K562 (cell line): ENCODE measurements around the gene HSDL1. TPM values are rescaled to one million over a fixed set of nuclear protein-coding genes. Genes with fewer than 3 reads are reported as not detected.

Experiments
- ATAC-seq: fragments of 200-7000 bp; cut with Tn5 transposase; 3 replicates; pipeline ENCODE4 v1.9.1; 2020; ENCODE audit warnings: moderate library complexity
- Bru-seq: library from RNA; stranded (reverse); fragments of 400-500 nt; gene quantifications from one replicate; lab custom pipeline; 2021; lab: Mats Ljungman, UMichigan
- BruChase-seq, 2 experiments: library from RNA; stranded (reverse); fragments of 400-500 nt; gene quantifications; one replicate each; lab custom pipeline; 2021; lab: Mats Ljungman, UMichigan
- BruUV-seq: library from RNA; stranded (reverse); fragments of 400-500 nt; replicated peaks from 2 replicates; lab custom pipeline; 2021; lab: Mats Ljungman, UMichigan
- CTCF ChIA-PET: fragments of 300-600 bp; formaldehyde crosslinking; extraction: SDS; loops from one replicate; lab custom pipeline; 2021; ENCODE audit warnings: low intra/inter-chr PET ratio; lab: Yijun Ruan, JAX
- POLR2A ChIA-PET: fragments of 300-600, 350-650 bp; sonication (Branson Sonifier 250); formaldehyde crosslinking; extraction: SDS; loops from one replicate; lab custom pipeline; 2021; ENCODE audit warnings: antibody characterized with exemption, inconsistent platforms; lab: Yijun Ruan, JAX
- DNase-seq, 4 experiments: peaks; one replicate each; pipeline versions ENCODE4 v3.0.0 to v3.0.0-alpha.2; 2011 to 2018; ENCODE audit warnings: low spot score in 3 of 4, mixed read lengths in 3 of 4; ENCODE audit errors: extremely low read depth in 1 of 4
- FAIRE-seq: peaks from 2 replicates; lab custom pipeline; 2011; peaks lifted over from hg19 to GRCh38; lab: Jason Lieb, UNC
- H2AFZ ChIP-seq: 2 replicates; pipeline ENCODE4 v1.6.0; 2011; ENCODE audit warnings: low read depth, low read length, control low read depth, inconsistent platforms
- H3K27ac ChIP-seq: fragments of 200-600 bp; 3 replicates; pipeline ENCODE4 v1.8.0; 2011; ENCODE audit warnings: low read depth, mild to moderate bottlenecking, control low read depth, inconsistent platforms, low read length, moderate library complexity, mixed read lengths; ENCODE audit errors: extremely low read depth
- H3K27me3 ChIP-seq, 2 experiments: fragments of 300-600 bp in 1 of 2; 2 replicates in 1 of 2; 3 replicates in 1 of 2; pipeline versions ENCODE4 v1.6.0 to v1.8.0; 2011; ENCODE audit warnings: inconsistent platforms in 2 of 2, low read length in 2 of 2, mild to moderate bottlenecking in 1 of 2, mixed read lengths in 1 of 2, moderate library complexity in 1 of 2; ENCODE audit not compliant: control insufficient read depth in 2 of 2, insufficient read depth in 2 of 2
- H3K36me3 ChIP-seq: fragments of 300-600 bp; 3 replicates; pipeline ENCODE4 v1.8.0; 2011; ENCODE audit warnings: mild to moderate bottlenecking, low read length, inconsistent platforms; ENCODE audit not compliant: control insufficient read depth, insufficient read depth
- H3K4me1 ChIP-seq, 2 experiments: fragments of 200-600 bp in 1 of 2; replicated peaks in 1 of 2; 2 replicates in 1 of 2; 3 replicates in 1 of 2; pipeline versions ENCODE4 v1.5.1 to v1.8.0; 2011; ENCODE audit warnings: inconsistent platforms in 2 of 2, low read length in 2 of 2, mild to moderate bottlenecking in 1 of 2, mixed read lengths in 1 of 2, moderate library complexity in 1 of 2; ENCODE audit not compliant: control insufficient read depth in 2 of 2, insufficient read depth in 2 of 2
- H3K4me2 ChIP-seq: 2 replicates; pipeline ENCODE4 v1.6.1; 2011; ENCODE audit warnings: low read length, control low read depth, inconsistent platforms, mixed read lengths; ENCODE audit not compliant: insufficient read depth
- H3K4me3 ChIP-seq: fragments of 200-600 bp; sonication (generic), shearing (Covaris generic); 2 replicates; pipeline ENCODE4 v1.5.1; 2016; ENCODE audit warnings: control low read depth, inconsistent platforms
- H3K79me2 ChIP-seq: fragments of 200-600 bp; 3 replicates; pipeline ENCODE4 v1.8.0; 2011; ENCODE audit warnings: low read length, inconsistent platforms; ENCODE audit not compliant: control insufficient read depth, insufficient read depth
- H3K9ac ChIP-seq, 2 experiments: 2 replicates each; pipeline versions ENCODE4 v1.6.0 to v1.6.1; 2011; ENCODE audit warnings: low read depth in 2 of 2, low read length in 2 of 2, control low read depth in 1 of 2, inconsistent platforms in 1 of 2, mild to moderate bottlenecking in 1 of 2, mixed read lengths in 1 of 2; ENCODE audit not compliant: insufficient read depth in 1 of 2
- H3K9me1 ChIP-seq: one replicate; pipeline ENCODE4 v1.6.0; 2011; ENCODE audit warnings: inconsistent platforms, mild to moderate bottlenecking, low read length, moderate library complexity; ENCODE audit not compliant: control insufficient read depth, insufficient read depth
- H3K9me3 ChIP-seq: replicated peaks from 2 replicates; pipeline ENCODE4 v1.5.1; 2011; ENCODE audit warnings: low read depth, low read length, inconsistent platforms; ENCODE audit not compliant: control insufficient read depth, insufficient read depth
- H4K20me1 ChIP-seq: replicated peaks from 2 replicates; pipeline ENCODE4 v1.6.1; 2011; ENCODE audit warnings: low read length, inconsistent platforms, mixed read lengths; ENCODE audit not compliant: control insufficient read depth, insufficient read depth
- CREM ChIP-seq: IDR thresholded peaks from 2 replicates; pipeline ENCODE4 v1.6.1; 2014; ENCODE audit warnings: antibody characterized with exemption, low read depth
- CXXC5 ChIP-seq: fragments of 250-450 bp; sonication (Bioruptor Pico); IDR thresholded peaks from 2 replicates; pipeline ENCODE4 v1.8.0; 2022; ENCODE audit warnings: inconsistent platforms, mild to moderate bottlenecking, moderate library complexity
- HLTF ChIP-seq: fragments of 450-650 bp; IDR thresholded peaks from 2 replicates; pipeline ENCODE4 v1.6.1; 2016
- WGBS: fragments of 100-300 bp; shearing (Covaris generic); methylation state at CpG from one replicate; pipeline ENCODE4 v1.1.6; 2016; ENCODE audit warnings: low coverage, mixed read lengths; ENCODE audit not compliant: insufficient coverage; ENCODE audit errors: missing lambda C conversion rate; 5-methylcytosine and 5-hydroxymethylcytosine counted together
- in situ Hi-C: fragments of 300-500 bp; cut with MboI; formaldehyde crosslinking; loops from 4 replicates; pipeline ENCODE4 v1.15.0; 2018; ENCODE audit warnings: inconsistent platforms, mixed read lengths
- intact Hi-C: fragments of 100-400 bp; cut with micrococcal nuclease; formaldehyde crosslinking; loops from 2 replicates; pipeline ENCODE4 v1.14.2; 2022
- long read RNA-seq, 3 experiments: library from polyadenylated mRNA in 2 of 3; library from RNA in 1 of 3; unstranded in 2 of 3; stranded (forward) in 1 of 3; transcript quantifications; one replicate each; pipeline ENCODE4 v2.0.0, GENCODE V29; 2019 to 2022
- polyA minus RNA-seq, 3 experiments: library from RNA; depleted of rRNA, polyadenylated mRNA; stranded (reverse); fragments of >200 nt; gene quantifications; 2 replicates each; pipeline ENCODE4 v1.2.3, GENCODE V29; 2011
- polyA plus RNA-seq, 8 experiments: library from polyadenylated mRNA; depleted of rRNA in 4 of 8; stranded (reverse) in 5 of 8; unstranded in 3 of 8; fragments of >200 nt; fragmentation: Nextera tagmentation in 2 of 8; fragmentation: Illumina TruSeq in 1 of 8; extraction: Ambion mirVana in 2 of 8; extraction: Trizol in 1 of 8; gene quantifications; 2 replicates each; pipeline versions ENCODE4 v1.2.1 to v1.2.3, GENCODE V29; 2011 to 2014; ENCODE audit warnings: inconsistent platforms in 1 of 8, missing spikeins in 1 of 8
- total RNA-seq, 7 experiments: library from RNA; depleted of rRNA in 6 of 7; stranded (reverse); fragments of >200 nt in 6 of 7; fragmentation: Illumina TruSeq in 2 of 7; extraction: Trizol in 2 of 7; gene quantifications; 2 replicates each; pipeline versions ENCODE4 v1.2.1 to v1.2.3, GENCODE V29; 2011 to 2021; ENCODE audit warnings: low replicate concordance in 1 of 7
- TF ChIP-seq, protein P1 (sequence below): fragments of 450-650 bp; IDR thresholded peaks from 2 replicates; pipeline ENCODE4 v1.6.1; 2016; ENCODE audit warnings: missing biosample characterization, missing genetic modification characterization
- TF ChIP-seq, protein P2 (sequence below): IDR thresholded peaks from 2 replicates; pipeline ENCODE4 v1.6.1; 2014; ENCODE audit warnings: antibody characterized with exemption
- TF ChIP-seq, protein P3 (sequence below): sonication (generic); formaldehyde crosslinking; IDR thresholded peaks from 2 replicates; pipeline ENCODE4 v1.8.1; 2023; ENCODE audit warnings: mild to moderate bottlenecking, missing genetic modification reagents
- TF ChIP-seq, protein P4 (sequence below): fragments of 250-450 bp; sonication (Bioruptor Pico); IDR thresholded peaks from 2 replicates; pipeline ENCODE4 v1.5.1; 2021; ENCODE audit warnings: mild to moderate bottlenecking

Gene HSDL1
- 41.6 and 67.8 TPM in 2 replicates for total RNA-seq (2011; cell fraction: chromatin; rRNA removed; ENCODE audit: low replicate concordance)
- 17.2 and 22.9 TPM in 2 replicates for total RNA-seq (2011; cell fraction: nucleolus; rRNA removed)
- total RNA-seq (2011; cell fraction: nucleoplasm; rRNA removed): 32.9 and 33.4 TPM in 2 replicates
- 19.7 and 20.5 TPM in 2 replicates for total RNA-seq (2014; rRNA removed)
- 31.5 and 36.4 TPM in 2 replicates for total RNA-seq (2014; rRNA removed; fragmentation: Illumina TruSeq; extraction: Trizol)
- 38.6 and 39.9 TPM in 2 replicates for total RNA-seq (2015; rRNA removed; fragmentation: Illumina TruSeq; extraction: Trizol)
- total RNA-seq (2021): 26.4 and 27.7 TPM in 2 replicates
- polyA plus RNA-seq (2011; rRNA removed): 41.2 and 45.7 TPM in 2 replicates
- polyA plus RNA-seq (2011; cell fraction: cytosol; rRNA removed): 14.2 and 29.2 TPM in 2 replicates
- 21.6 and 41.6 TPM in 2 replicates for polyA plus RNA-seq (2011; cell fraction: nucleus; rRNA removed)
- polyA plus RNA-seq (2012): 30.0 and 50.6 TPM in 2 replicates
- 24.1 and 26.9 TPM in 2 replicates for polyA plus RNA-seq (2014; fragmentation: Illumina TruSeq; extraction: Trizol)
- polyA plus RNA-seq (2014; fragmentation: Nextera tagmentation; extraction: Ambion mirVana): 10 to 100 TPM; 14.8 to 16.3 TPM
- 25.8 and 31.0 TPM in 2 replicates for polyA plus RNA-seq (2014; rRNA removed)
- polyA minus RNA-seq (2011; rRNA and poly(A)+ RNA removed): 44.1 and 45.6 TPM in 2 replicates
- 13.4 and 18.9 TPM in 2 replicates for polyA minus RNA-seq (2011; cell fraction: cytosol; rRNA and poly(A)+ RNA removed)
- 8.1 and 13.8 TPM in 2 replicates for polyA minus RNA-seq (2011; cell fraction: nucleus; rRNA and poly(A)+ RNA removed)
- percentile 75 among the genes with signal in this experiment for Bru-seq, nascent RNA
- BruChase-seq, experiment 1, labeled RNA remaining after a 2-hour chase: percentile 81 among the genes with signal in this experiment
- percentile 84 among the genes with signal in this experiment for BruChase-seq, experiment 2, labeled RNA remaining after a 6-hour chase
- long read RNA-seq, experiment 1, transcript HSDL1-201 (6 exons, 3,519 nt): major isoform, 77 of 110 reads
- long read RNA-seq, experiment 1, partial matches to known transcripts: 6 of 110 reads
- long read RNA-seq, experiment 1, other reads (novel, unspliced or antisense): 19 of 110 reads
- long read RNA-seq, experiment 2, transcript HSDL1-208 (1 exons, 3,059 nt): major isoform, 19 of 23 reads
- long read RNA-seq, experiment 2, partial matches to known transcripts: 0 of 23 reads
- long read RNA-seq, experiment 2, other reads (novel, unspliced or antisense): 1 of 23 reads
- long read RNA-seq, experiment 3, transcript HSDL1-201 (6 exons, 3,519 nt): major isoform, 5 of 7 reads
- long read RNA-seq, experiment 3, partial matches to known transcripts: 0 of 7 reads
- long read RNA-seq, experiment 3, other reads (novel, unspliced or antisense): 2 of 7 reads

DNA sequence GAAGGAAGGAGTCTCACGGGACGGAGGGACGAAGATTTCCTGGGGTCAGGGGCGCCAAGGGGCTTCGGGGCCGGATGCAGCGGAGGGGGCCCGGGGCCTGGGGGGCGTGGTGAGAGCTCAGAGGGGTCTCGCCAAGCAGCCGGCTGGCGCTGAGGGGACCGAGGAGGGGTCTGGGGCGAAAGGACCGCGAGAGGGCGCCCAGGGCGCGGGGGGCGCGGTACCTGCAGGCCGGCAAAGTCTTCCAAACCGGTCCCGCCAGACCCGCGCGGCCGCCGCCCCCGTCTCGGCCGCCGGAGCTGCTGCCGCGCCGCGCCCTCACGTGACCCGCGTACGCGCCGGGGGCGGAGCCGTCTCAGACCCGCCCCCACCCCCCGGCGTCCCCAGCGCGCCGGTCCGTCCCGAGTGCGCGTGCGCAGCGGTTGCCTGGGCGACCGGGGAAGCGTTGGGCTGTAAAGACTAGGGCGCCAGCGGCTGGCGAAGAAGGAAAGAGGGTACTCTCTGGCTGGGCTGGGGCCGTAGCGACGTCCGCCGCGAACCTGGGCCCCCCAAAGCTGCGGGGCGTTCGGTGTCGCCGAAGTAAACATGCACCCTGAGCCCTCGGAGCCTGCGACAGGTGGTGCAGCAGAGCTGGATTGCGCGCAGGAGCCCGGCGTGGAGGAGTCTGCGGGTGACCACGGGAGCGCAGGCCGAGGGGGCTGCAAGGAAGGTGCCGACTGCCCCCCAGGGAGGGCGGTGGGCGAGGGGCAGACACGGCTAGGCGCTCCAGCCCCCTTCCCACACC lies at the start of gene HSDL1, which contains the start of gene DNAAF1:
Gene HSDL1 (minus strand): TSS at position 319 of the 781 bp plus-strand sequence. CDS start 13,856 bp downstream, outside the sequence.
Gene DNAAF1 (plus strand): TSS at position 450 of the 781 bp plus-strand sequence. CDS start 133 bp downstream, at position 583.
- H3K4me3 ChIP-seq: peak within 1 kb of the TSS; percentile 75
- ATAC-seq (peak; percentile 89), DNase-seq (peak; percentile 95 to 100 (median 100)), FAIRE-seq (no peak)
- no TSS peak for BruUV-seq
- CTCF ChIA-PET: interaction anchor here (0.6 to 1.6 kb wide), 2 partner anchors 31 to 57 kb away, joined by 3 read pairs; no protein-coding TSS in a partner anchor
- peak within 1 kb of the TSS; percentile 61 for H3K27ac ChIP-seq
- POLR2A ChIA-PET: interaction anchor here (1.0 kb wide), 1 partner anchor 28 kb away, joined by 8 read pairs; the partner anchor contains the start of gene MBTPS1
- peak within 1 kb of the TSS; percentile 85 for H3K4me2 ChIP-seq
- H2AFZ ChIP-seq: peak within 1 kb of the TSS; percentile 91
- H3K9me1 ChIP-seq: no peaks in the 10 kb centered on the region
- 0% methylated on average over 37 of the region's 89 CpGs for WGBS
- H3K9ac ChIP-seq: peak within 1 kb of the TSS; percentile 57 to 93
- H3K9me3 ChIP-seq: no peaks in the 10 kb centered on the region
- H4K20me1 ChIP-seq: no peaks in the 10 kb centered on the region
- no peaks in the 10 kb centered on the region for H3K36me3 ChIP-seq
- intact Hi-C loops: loop anchor here (2.0 kb wide), 1 partner anchor 60 kb away; no protein-coding TSS in a partner anchor
- H3K4me1 ChIP-seq: peaks cover 3 to 27% of the 10 kb centered on the region in 2 experiments; a peak in 4 of 5 replicates
- H3K79me2 ChIP-seq: peaks cover 29% of the 10 kb centered on the region
- in situ Hi-C loops: no loop called here
- peaks cover 4 to 14% of the 10 kb centered on the region in 2 experiments; a peak in 3 of 5 replicates for H3K27me3 ChIP-seq
- TF ChIP-seq, protein P1, sequence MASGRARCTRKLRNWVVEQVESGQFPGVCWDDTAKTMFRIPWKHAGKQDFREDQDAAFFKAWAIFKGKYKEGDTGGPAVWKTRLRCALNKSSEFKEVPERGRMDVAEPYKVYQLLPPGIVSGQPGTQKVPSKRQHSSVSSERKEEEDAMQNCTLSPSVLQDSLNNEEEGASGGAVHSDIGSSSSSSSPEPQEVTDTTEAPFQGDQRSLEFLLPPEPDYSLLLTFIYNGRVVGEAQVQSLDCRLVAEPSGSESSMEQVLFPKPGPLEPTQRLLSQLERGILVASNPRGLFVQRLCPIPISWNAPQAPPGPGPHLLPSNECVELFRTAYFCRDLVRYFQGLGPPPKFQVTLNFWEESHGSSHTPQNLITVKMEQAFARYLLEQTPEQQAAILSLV (tag): no peak
- TF ChIP-seq HLTF (no peak), CXXC5 (CRISPR knock-in tag) (peak; percentile 99), CREM (peak; percentile 75)
- TF ChIP-seq, protein P2, sequence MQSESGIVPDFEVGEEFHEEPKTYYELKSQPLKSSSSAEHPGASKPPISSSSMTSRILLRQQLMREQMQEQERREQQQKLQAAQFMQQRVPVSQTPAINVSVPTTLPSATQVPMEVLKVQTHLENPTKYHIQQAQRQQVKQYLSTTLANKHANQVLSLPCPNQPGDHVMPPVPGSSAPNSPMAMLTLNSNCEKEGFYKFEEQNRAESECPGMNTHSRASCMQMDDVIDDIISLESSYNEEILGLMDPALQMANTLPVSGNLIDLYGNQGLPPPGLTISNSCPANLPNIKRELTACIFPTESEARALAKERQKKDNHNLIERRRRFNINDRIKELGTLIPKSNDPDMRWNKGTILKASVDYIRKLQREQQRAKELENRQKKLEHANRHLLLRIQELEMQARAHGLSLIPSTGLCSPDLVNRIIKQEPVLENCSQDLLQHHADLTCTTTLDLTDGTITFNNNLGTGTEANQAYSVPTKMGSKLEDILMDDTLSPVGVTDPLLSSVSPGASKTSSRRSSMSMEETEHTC: peak; percentile 84
- TF ChIP-seq, protein P3, sequence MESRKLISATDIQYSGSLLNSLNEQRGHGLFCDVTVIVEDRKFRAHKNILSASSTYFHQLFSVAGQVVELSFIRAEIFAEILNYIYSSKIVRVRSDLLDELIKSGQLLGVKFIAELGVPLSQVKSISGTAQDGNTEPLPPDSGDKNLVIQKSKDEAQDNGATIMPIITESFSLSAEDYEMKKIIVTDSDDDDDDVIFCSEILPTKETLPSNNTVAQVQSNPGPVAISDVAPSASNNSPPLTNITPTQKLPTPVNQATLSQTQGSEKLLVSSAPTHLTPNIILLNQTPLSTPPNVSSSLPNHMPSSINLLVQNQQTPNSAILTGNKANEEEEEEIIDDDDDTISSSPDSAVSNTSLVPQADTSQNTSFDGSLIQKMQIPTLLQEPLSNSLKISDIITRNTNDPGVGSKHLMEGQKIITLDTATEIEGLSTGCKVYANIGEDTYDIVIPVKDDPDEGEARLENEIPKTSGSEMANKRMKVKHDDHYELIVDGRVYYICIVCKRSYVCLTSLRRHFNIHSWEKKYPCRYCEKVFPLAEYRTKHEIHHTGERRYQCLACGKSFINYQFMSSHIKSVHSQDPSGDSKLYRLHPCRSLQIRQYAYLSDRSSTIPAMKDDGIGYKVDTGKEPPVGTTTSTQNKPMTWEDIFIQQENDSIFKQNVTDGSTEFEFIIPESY (CRISPR knock-in tag): no peak
- TF ChIP-seq, protein P4, sequence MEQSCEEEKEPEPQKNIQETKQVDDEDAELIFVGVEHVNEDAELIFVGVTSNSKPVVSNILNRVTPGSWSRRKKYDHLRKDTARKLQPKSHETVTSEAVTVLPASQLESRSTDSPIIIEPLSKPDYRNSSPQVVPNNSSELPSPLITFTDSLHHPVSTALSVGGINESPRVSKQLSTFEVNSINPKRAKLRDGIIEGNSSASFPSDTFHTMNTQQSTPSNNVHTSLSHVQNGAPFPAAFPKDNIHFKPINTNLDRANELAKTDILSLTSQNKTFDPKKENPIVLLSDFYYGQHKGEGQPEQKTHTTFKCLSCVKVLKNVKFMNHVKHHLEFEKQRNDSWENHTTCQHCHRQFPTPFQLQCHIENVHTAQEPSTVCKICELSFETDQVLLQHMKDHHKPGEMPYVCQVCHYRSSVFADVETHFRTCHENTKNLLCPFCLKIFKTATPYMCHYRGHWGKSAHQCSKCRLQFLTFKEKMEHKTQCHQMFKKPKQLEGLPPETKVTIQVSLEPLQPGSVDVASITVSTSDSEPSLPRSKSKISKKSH (CRISPR knock-in tag): no peak
